Fibroblast of skin of abdomen (primary cell): ENCODE measurements around the gene MFN1.

Experiments
- DNase-seq: peaks from one replicate; pipeline ENCODE4 v3.0.0-alpha.2; 2013

The MFN1 gene

DNA sequence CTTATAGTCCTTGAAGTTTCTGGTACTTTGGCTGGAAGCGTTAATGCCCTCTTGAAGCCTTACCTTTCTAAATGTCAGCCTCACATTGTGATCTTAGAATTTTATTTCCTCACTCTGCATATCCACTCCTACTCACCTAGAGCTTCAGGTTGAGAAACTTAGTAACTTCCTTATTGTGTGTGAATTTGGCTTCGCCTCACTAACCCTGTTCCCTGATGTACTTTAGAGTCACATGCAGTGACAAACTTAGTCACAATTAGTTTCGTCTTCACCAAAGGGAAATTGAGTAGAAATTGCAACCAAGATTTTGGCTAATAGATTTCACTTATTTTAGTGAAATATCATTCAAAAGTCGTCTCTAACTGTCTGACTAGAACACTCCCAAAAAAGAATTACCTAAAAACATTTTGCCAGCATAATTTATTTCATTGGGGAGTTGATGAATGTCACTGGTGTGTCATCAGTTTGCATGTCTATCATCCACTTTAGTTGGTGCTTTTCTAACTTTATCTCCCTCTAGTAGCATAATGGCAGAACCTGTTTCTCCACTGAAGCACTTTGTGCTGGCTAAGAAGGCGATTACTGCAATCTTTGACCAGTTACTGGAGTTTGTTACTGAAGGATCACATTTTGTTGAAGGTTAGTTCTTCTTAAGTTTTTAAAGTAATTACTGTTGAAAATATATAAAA lies 960 bp downstream of the MFN1 start:
- no peak for DNase-seq

DNA sequence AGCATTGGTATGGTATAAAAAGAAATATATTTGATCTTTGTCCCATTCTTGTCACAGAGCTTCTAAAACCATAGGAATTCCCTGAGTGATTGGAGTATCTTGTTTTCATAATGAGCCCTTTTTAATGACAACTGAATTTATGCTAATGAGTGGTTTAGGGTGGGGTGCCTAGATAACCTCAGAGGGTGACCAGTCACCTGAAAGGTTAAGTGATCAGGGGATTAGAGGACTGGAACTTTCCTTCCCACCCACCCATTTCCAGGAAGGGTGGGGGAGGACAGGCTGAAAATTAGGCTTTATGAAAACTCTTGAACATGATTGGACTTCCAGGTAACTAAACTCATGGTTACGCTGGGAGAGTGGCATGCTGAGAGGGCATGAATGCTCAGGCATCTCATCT lies 8.5 kb downstream of the MFN1 start:
- DNase-seq: no peak

- DNase-seq: no peak
Observed at GRCh38 chr3:179363332-179363731, 15.8 kb downstream of the MFN1 start.

DNA sequence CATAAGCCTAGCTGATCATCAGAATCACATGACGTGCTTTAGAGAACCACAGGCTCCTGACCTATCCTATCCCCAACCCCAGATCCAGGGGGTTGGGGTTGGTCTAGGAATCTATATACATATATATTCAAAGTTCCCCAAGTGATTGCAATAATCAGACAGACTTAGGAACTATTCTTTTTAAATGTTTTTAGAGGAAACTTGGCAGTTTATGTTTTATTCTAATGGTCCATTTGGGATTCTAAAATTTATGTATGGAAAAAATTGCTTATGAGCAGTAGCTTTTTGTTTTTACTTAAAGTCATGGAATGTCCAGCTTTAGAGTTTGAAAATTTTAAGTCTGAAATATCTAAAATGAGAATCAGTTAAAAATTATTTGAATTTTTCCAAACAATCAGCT lies 22.1 kb downstream of the MFN1 start:
- DNase-seq: no peak

GRCh38 chr3:179373938-179374337 lies 26.4 kb downstream of the MFN1 start:
- no peak for DNase-seq

- DNase-seq: no peak
Observed at GRCh38 chr3:179375091-179375999, 27.8 kb downstream of the MFN1 start.

DNA sequence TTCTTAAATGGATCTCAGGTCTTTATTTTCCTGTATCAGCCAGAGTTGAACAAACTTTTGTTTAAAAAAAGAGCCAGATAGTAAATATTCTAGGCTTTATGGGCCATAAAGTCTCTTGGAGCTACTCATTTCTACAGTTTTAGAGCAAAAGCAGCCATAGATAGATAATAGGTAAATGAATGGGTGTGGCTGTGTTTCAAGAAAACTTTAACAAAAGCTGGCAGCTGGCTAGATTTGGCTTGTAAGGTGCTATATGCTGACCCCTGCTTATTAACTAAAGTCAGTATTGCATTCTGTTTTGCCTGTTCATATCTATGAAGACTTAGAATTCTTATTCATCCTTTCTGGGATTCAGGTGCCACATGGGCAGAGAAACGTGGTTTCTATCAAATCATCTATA lies 29.0 kb downstream of the MFN1 start:
- DNase-seq: no peak

DNA sequence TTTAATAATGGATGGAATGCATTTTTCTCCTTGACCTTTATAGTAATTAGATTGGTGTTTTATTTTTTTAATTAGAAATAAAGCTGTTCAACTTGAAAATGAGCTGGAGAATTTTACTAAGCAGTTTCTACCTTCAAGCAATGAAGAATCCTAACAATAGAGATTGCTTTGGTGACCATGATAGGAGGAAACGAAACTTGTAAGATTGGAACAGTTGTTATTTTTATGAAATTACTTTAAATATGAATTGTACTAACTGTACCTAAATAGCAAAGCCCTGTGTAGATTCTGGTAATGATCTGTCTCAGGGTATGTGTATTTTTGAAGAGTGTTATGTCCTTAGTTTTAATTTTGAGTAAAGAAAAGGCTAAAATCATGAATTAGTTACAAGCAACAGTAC lies 44.4 kb downstream of the MFN1 start:
- no peak for DNase-seq

DNA sequence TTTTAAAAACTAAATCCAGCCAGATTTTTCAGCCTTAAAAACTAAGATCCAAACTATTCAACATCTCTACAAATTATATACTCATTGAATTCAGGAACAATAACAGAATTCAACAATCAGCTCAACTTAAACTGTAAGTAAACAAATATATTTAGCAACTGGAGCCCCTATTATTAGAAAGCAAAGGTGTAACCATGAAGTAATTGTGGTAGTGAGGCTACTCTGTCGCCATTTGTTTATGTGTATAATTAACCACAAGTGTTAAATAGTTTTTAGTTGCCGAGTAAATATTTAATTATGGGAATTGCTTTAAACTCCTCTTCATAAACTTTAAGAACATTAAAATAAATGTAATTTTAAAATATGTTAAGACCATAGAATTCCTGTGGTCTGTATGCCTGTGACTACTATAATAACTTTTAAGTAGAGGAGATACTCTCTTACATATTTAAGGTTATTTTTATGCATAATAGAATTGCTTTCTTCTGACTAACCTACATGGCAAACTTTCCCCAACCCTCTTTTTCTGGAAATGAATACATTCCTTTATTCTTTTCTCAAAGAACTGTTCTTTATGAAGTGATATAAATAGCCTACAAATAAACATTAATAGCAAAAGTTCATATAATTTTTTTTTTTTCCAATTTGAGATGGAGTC lies 51.2 kb downstream of the MFN1 start:
- peak; percentile 54 for DNase-seq

DNA sequence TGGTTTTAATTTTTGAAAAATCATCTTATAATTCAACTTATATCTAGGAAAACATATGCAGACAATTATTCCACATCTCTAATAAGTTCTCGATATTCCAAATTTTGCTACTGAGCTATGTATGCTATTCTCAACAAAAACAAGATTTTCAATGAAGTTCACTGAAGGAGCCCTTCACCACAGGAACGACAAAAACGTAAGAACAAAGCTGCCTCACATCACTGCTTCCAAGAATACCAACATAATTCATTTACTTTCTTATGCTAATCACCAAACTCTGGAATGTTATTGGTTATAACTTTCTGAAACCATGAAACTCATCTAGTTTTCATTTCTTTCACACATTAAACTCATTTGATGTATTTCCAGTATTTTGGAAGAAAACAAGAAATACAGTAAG lies 54.1 kb downstream of the MFN1 start:
- peak; percentile 28 for DNase-seq

- DNase-seq: no peak
Observed at GRCh38 chr3:179402963-179403362, 55.5 kb downstream of the MFN1 start.

DNA sequence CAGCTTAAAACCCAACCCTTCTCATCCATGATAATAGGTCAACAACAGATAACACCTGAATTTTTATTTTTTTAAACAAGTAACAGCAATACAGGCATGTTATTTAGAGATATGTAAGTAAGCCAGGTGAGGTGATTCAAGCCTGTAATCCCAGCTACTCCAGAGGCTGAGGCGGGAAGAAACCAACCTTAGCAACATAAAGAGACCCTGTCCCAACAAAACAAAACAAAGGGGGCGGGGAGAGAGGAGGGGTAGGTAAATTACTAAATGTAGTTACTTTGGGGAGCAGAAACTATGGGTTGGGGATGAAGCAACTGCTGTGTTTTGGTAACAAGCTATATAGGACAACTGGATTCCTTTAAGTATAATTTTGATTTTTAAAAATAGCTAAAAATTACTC lies 56.8 kb downstream of the MFN1 start:
- DNase-seq: no peak

- peak; percentile 28 for DNase-seq
Observed at GRCh38 chr3:179410331-179410730, 62.8 kb downstream of the MFN1 start.

GRCh38 chr3:179410999-179411398 lies 63.5 kb downstream of the MFN1 start:
- DNase-seq: no peak

DNA sequence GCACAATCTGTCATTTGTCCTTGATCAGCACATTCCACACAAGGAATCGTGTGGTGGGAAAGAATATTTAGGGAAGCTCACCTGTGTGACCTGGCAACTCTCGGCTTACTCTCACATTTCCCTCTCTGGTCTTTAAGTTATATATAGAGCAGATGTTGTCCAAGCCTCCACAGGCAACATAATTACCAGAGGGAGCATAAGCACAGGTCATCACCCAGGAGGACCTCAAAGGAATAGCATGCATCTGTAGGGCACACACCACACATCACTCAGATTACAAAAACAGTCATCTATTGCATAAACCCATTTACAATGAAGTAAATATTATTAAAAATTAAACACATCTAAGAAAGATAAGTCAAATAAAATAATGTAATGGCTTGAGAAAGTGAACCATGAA lies 67.3 kb downstream of the MFN1 start:
- no peak for DNase-seq

DNA sequence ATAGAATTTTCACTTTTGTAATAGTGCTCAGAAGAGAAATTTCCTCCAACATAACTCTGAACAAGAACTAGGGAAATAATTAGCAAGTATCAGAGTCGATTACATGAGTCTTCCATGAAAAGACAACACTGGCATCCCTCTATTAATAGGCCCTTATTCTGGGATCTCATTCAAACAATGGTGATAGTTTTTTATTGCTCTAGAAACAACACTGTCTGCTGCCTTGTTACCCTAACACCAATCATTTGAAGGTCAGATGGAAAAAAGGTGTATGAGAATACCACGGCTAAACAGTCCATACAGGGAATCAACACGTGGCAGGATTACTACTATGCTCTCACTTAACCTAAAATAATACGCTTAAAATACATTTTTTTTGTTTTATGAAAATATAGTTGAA lies 67.9 kb downstream of the MFN1 start:
- DNase-seq: no peak

GRCh38 chr3:179416681-179417080 lies 69.2 kb downstream of the MFN1 start:
- peak; percentile 87 for DNase-seq

GRCh38 chr3:179418610-179419009 lies 71.1 kb downstream of the MFN1 start:
- no peak for DNase-seq

- DNase-seq: no peak
Observed at GRCh38 chr3:179421500-179421899, 74.0 kb downstream of the MFN1 start.

DNA sequence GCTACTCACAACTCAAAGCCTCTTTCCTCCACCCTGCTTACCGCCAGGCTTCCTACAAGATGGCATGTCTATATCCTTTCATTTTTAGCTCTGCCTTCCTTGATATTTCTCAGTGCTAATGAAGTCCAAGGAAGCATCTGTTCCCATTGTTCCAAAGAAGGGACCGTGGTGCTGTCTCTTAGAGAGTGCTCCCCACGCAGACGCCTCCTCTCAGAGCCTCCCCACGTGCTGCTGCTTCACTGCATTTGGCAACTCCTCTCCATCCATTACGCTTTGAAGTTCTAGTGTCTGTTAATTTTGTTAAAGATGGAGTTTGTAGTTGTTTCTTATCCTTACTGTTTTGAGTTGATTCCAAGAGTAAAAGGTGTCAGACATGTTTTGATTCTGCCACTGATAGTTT lies 77.6 kb downstream of the MFN1 start:
- DNase-seq: no peak

DNA sequence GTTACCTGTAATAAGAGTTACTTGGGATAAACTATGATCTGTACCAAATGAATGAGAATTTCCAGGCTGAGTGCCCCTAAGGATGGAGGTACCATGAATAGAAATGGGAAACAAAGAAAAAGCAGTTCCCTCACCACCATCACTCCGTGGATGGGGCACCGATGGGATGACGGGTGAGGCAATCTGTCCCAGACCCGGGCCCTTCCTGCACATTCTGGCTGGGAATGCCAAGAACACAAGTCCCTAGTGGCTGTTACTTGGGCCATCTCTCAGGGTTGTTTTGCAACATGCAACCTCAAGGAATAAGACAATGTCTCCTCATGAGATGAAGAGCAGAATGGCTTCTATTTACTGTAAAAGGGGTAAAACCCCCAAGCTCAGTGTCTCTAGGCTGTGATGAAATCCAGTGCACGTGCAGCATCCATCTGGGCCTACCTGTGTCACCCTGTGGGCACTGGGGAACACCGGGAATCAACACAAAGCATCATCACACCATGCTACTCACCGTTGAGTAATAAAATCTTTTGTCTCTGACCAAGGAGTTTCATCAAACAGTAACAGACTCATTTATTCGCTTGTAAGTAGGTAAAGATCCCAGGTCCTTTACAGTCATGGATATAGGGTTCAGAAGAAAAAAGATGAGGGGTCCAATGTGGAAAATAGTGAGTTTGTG lies 81.5 kb downstream of the MFN1 start:
- no peak for DNase-seq

- no peak for DNase-seq
Observed at GRCh38 chr3:179430277-179430870, 82.9 kb downstream of the MFN1 start.

- DNase-seq: no peak
Observed at GRCh38 chr3:179432021-179432420, 84.5 kb downstream of the MFN1 start.
